ENCODE results near the gene TTLL10.

Gene TTLL10

DNA sequence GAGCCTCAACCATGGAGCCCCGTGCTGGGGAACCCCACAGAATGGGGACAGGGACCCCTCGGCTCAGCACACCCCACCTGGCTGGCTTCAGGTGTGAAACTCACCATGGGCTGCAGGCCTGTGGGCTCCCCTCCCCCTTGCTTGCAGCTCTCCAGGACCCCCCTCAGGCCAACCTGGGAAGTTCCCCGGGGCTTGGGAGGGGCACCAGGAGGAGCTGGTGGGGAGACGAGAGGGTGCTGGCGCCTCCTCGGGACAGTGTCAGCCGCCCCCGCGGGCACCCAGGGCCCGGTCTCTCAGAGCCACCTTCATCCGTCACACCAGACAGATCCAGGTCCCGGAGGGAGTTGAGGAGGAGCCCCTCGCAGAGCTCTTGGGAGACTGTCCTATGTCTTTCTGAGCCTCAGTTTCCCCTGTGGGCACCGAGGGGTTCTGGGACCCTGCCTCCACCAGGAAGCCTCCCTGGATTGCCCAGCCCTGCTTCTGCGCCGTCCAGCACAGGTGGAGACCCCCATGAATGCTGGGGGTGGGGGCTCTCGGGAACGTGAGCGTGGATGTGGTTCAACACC is 33.4 kb downstream of the TTLL10 start:
- Histone ChIP-seq H3K4me1 (ENCODE audit: insufficient read depth, low read length) (no peaks in the 10 kb centered on the region), H3K36me3 (ENCODE audit: insufficient read depth, low read depth, low read length) (no peaks in the 10 kb centered on the region), H3K9ac (ENCODE audit: low read depth, low read length) (no peak overlapping the region), H3K4me3 (ENCODE audit: low read length) (peak overlapping the region; percentile 53; the same call in 1 of the 2 replicates), H3K27ac (ENCODE audit: low read length) (no peak overlapping the region), H3K9me3 (ENCODE audit: insufficient read depth, low read depth, low read length) (no peaks in the 10 kb centered on the region), H3K27me3 (ENCODE audit: insufficient read depth, low read length) (peaks cover 30% of the 10 kb centered on the region)

DNA sequence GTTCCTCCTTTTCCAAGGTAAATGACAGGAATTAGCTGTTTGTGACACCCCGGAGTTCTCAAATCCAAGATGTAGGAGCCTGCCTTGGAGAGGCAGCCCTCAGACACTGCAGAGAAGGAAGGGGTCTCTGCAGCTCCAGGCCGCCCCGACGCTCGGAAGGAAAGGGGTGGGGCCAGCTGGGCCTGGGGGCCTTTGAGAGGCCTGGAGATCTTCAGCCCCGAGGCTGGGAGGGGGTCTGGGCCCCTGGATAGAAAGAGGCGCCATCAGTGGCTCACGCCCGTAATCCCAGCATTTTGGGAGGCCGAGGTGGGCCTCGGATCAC is 33.9 kb downstream of the TTLL10 start:
- Histone ChIP-seq H3K27ac (ENCODE audit: low read length) (no peak overlapping the region), H3K36me3 (ENCODE audit: insufficient read depth, low read depth, low read length) (no peaks in the 10 kb centered on the region), H3K27me3 (ENCODE audit: insufficient read depth, low read length) (peaks cover 30% of the 10 kb centered on the region), H3K9me3 (ENCODE audit: insufficient read depth, low read depth, low read length) (no peaks in the 10 kb centered on the region), H3K9ac (ENCODE audit: low read depth, low read length) (no peak overlapping the region), H3K4me1 (ENCODE audit: insufficient read depth, low read length) (no peaks in the 10 kb centered on the region), H3K4me3 (ENCODE audit: low read length) (no peak overlapping the region)

DNA sequence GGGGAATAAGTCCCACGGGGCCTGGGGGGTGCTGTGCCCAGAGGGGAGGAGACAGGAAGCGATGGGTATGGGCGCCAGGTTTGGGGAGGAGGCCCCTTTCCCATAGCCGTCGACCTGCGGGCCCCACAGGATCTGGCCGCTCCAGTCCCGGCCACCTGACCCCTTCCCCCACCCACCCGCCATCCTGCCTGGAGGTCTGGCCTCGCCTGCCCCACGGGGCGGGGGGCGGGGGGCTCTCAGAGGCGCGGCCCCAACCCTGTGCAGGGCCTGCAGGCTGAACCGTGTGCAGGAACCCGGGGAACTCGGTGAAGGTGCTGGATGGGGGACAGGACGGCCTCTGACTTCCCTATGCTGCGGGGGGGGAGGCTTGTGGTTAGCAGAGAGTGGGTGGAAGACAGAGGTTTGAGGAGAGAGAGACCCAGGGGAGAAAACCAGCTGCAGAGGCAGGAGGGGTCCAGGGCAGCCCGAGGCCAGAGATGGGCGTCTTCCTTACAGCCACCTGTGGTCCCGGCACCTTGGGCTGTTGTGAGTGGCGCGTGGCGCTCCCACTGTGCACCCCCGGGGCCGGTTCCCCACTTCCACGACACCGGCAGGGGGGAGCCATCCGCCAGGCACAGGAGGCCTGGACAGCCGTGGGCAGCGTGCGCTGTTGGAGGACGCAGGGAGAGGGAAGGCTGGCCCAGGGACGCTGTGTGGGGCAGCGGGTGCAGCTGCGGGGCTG is 35.2 kb downstream of the TTLL10 start:
- no peak overlapping the region for H3K4me3 ChIP-seq (ENCODE audit: low read length)
- H3K9me3 ChIP-seq (ENCODE audit: insufficient read depth, low read depth, low read length): no peaks in the 10 kb centered on the region
- H3K36me3 ChIP-seq (ENCODE audit: insufficient read depth, low read depth, low read length): no peaks in the 10 kb centered on the region
- no peaks in the 10 kb centered on the region for H3K4me1 ChIP-seq (ENCODE audit: insufficient read depth, low read length)
- H3K27ac ChIP-seq (ENCODE audit: low read length): no peak overlapping the region
- H3K27me3 ChIP-seq (ENCODE audit: insufficient read depth, low read length): peaks cover 30% of the 10 kb centered on the region
- H3K9ac ChIP-seq (ENCODE audit: low read depth, low read length): no peak overlapping the region

DNA sequence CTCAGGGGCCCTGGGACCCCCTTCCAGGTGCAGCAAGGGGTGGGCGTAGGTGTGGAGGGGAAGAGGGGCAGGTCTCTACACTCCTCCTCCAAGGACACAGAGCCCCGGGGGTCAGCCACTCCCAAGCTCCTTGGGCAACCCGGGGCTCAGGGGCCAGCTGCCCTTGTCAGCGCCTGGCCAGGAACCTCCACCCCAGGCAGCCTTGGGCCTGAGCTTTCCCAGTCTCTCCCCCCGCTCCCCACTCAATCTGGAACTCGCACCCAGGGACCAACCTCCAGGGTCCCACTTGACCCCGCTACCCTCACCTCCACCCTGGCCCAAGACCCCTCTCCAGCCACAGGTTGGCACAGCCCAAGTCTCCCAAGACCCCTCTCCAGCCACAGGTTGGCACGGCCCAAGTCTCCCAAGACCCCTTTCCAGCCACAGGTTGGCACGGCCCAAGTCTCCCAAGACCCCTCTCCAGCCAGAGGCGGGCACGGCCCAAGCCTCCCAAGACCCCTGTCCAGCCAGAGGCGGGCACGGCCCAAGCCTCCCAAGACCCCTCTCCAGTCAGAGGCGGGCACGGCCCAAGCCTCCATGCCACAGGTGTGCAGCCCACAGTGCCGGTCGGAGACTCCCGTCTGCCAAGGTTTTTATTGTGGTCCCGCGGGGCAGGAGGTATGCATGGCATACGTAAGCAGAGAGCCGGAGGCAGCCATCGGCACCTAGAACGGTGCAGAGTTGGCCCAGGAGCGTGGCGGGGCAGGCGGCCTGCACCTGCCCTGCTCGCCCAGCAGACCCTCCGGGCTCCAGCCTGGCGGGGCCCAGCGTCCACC is 37.3 kb downstream of the TTLL10 start:
- peaks cover 17% of the 10 kb centered on the region for H3K27me3 ChIP-seq (ENCODE audit: insufficient read depth, low read length)
- H3K36me3 ChIP-seq (ENCODE audit: insufficient read depth, low read depth, low read length): no peaks in the 10 kb centered on the region
- H3K9me3 ChIP-seq (ENCODE audit: insufficient read depth, low read depth, low read length): no peaks in the 10 kb centered on the region
- H3K4me1 ChIP-seq (ENCODE audit: insufficient read depth, low read length): no peaks in the 10 kb centered on the region
- no peak overlapping the region for H3K27ac ChIP-seq (ENCODE audit: low read length)
- no peak overlapping the region for H3K4me3 ChIP-seq (ENCODE audit: low read length)
- H3K9ac ChIP-seq (ENCODE audit: low read depth, low read length): no peak overlapping the region

DNA sequence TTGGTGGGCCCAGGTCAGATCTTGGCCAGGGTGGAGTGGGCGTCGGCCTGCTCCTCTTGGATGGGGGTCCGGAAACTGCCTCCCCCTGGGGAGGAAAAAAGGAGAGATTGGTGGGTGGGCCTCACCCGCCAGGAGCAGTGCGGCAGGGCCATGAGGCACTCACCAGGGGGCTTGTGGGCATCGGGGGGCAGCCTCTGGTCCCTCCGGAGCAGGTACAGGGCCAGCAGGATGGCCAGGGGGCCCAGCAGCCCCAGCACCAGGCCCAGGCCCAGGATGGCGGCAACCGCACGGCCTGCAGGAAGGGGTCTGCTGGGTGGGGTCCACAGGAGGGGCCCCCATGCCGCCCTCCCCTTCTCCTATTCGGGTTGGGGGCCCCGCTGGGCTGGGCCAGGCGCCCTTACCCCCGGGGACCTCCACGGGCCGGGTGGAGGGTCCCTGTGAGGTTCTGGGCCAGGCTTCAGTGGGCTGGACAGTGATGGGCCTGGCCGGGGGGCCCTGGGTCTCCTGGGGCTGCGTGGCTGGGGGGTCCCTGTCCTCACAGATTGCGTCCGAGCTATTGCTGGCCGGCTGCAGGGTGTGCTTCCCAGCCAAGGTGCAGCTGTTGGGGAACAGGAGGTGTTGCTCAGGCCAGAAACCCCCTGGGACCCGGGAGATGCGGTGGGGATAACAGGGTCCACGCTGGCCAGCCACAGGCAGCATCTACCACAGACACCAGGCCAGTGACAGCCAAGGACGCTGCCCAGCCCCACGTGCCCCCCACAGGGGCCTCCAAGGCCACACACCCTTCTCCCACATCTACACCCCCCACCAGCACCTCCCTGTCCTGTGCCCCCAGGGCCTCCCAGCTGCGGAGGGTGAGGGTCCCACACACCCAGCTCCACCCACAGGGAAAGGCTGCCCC is 38.1 kb downstream of the TTLL10 start:
- Histone ChIP-seq H3K27ac (ENCODE audit: low read length) (no peak overlapping the region), H3K9me3 (ENCODE audit: insufficient read depth, low read depth, low read length) (no peaks in the 10 kb centered on the region), H3K4me1 (ENCODE audit: insufficient read depth, low read length) (no peaks in the 10 kb centered on the region), H3K27me3 (ENCODE audit: insufficient read depth, low read length) (peaks cover 8% of the 10 kb centered on the region), H3K9ac (ENCODE audit: low read depth, low read length) (no peak overlapping the region), H3K36me3 (ENCODE audit: insufficient read depth, low read depth, low read length) (no peaks in the 10 kb centered on the region), H3K4me3 (ENCODE audit: low read length) (no peak overlapping the region)

DNA sequence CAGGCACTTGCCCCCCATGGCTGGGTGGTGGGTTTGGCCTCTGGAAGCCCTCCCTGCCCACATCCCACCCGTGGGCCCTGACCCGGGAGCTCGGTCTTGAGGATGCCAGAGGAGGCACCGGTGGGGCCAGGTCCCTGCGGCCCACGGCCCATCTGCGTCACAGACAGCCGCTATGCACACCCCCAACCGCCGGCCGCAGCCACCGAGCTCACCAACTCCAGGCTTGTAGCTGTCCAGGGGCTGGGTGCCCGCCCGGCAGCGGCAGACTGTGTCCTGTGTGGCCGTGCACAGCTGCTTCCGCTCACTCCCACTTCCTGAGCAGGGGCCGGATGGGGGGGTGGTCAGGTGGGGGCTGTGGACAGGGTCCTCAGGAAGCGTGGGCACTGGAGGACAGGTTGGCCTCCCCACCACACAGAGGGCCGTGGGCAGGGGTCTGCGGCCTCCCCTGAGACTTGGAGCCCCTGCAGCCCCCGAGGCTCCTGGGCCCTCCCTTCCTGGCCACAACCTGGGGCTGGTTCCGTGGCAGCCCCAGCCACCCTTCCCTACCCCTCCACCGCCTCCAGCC is 39.2 kb downstream of the TTLL10 start:
- Histone ChIP-seq H3K27me3 (ENCODE audit: insufficient read depth, low read length) (no peaks in the 10 kb centered on the region), H3K4me3 (ENCODE audit: low read length) (no peak overlapping the region), H3K9ac (ENCODE audit: low read depth, low read length) (no peak overlapping the region), H3K4me1 (ENCODE audit: insufficient read depth, low read length) (no peaks in the 10 kb centered on the region), H3K36me3 (ENCODE audit: insufficient read depth, low read depth, low read length) (peaks cover 3% of the 10 kb centered on the region; the same call in 1 of the 2 replicates), H3K27ac (ENCODE audit: low read length) (no peak overlapping the region), H3K9me3 (ENCODE audit: insufficient read depth, low read depth, low read length) (no peaks in the 10 kb centered on the region)

DNA sequence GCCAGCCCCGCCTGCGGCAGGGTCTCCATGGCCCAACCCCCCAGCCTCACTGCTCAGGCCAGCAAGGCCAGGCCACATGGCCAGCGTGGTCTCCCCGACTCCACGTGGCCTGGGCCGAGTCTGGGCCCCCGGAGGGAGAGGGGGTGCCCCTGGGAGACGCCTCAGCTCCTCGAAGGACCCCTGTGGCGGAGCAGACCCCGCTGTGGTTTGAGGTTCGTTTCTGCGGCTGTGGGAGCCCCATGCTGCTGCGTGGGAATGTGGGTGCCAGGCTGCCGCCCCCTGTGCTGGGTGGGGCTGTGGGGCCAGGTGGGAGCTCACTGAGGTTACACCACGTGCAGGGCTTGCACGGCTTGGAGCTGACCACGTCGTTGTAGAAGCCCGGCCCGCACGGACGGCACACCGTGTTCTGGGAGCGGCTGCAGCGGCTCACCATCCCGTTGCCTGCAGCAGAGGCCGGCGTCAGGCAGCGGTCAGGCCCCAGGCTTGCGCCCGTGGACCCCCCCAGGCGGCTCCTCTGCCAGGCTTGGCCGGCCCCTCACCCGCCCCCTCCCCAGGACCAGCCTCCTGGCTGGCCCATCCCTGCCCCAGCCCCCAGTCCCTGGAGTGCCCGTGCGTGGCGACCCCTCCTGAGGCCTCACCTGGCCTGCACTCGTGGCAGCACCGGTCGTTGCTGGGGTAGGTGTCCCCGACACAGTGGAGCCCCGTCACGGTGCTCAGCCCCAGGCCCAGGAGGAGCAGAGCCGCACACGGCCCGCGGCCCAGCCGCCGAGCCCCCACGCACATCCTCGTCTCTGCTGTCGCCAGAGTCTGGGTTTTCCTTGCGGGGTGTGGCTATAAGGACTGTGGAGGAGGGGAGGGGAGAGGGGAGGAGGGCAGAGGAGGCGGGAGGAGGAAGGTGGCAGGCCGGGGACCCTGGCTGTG is 39.9 kb downstream of the TTLL10 start, which contains the start of gene TNFRSF4:
Gene TNFRSF4 (minus strand): TSS at position 809 of the 921 bp plus-strand sequence. CDS start 26 bp downstream, at position 783.
- Histone ChIP-seq H3K9me3 (ENCODE audit: insufficient read depth, low read depth, low read length) (no peaks in the 10 kb centered on the region), H3K27ac (ENCODE audit: low read length) (no peak within 1 kb of the TSS), H3K4me1 (ENCODE audit: insufficient read depth, low read length) (no peaks in the 10 kb centered on the region), H3K27me3 (ENCODE audit: insufficient read depth, low read length) (no peaks in the 10 kb centered on the region), H3K36me3 (ENCODE audit: insufficient read depth, low read depth, low read length) (peaks cover 10% of the 10 kb centered on the region), H3K4me3 (ENCODE audit: low read length) (no peak within 1 kb of the TSS), H3K9ac (ENCODE audit: low read depth, low read length) (no peak within 1 kb of the TSS)

DNA sequence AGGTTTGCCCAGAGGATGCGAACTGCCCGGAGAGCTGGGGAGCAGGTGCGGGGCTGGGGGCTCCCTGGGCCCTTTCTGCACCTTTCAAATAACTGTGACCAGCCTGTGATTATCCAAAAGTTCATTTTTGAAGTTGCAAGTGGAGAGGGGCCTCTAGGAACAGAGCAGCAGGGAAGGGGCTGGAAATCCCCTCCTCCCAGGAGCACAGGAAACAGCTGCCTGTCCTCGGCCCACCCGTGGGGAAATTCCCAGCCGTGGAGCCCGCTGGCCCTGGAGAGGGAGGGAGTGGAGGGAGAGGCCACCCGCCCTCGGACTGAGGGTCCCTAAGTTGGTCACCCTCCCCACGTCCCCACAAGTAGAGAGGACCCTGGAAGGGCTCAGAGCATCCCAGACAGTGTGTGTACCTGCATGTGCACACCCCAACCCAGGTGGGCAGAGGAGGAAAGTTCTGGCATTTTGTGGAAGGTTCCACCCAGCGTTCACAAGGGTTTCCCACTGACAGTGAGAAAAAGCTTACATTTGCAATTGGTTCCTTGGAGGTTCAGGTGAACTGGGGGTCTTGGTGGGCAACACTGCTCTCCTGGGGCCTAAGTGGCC is 41.5 kb downstream of the TTLL10 start:
- Histone ChIP-seq H3K4me1 (ENCODE audit: insufficient read depth, low read length) (no peaks in the 10 kb centered on the region), H3K4me3 (ENCODE audit: low read length) (no peak overlapping the region), H3K9me3 (ENCODE audit: insufficient read depth, low read depth, low read length) (no peaks in the 10 kb centered on the region), H3K9ac (ENCODE audit: low read depth, low read length) (no peak overlapping the region), H3K36me3 (ENCODE audit: insufficient read depth, low read depth, low read length) (peaks cover 13% of the 10 kb centered on the region), H3K27ac (ENCODE audit: low read length) (no peak overlapping the region), H3K27me3 (ENCODE audit: insufficient read depth, low read length) (no peaks in the 10 kb centered on the region)

DNA sequence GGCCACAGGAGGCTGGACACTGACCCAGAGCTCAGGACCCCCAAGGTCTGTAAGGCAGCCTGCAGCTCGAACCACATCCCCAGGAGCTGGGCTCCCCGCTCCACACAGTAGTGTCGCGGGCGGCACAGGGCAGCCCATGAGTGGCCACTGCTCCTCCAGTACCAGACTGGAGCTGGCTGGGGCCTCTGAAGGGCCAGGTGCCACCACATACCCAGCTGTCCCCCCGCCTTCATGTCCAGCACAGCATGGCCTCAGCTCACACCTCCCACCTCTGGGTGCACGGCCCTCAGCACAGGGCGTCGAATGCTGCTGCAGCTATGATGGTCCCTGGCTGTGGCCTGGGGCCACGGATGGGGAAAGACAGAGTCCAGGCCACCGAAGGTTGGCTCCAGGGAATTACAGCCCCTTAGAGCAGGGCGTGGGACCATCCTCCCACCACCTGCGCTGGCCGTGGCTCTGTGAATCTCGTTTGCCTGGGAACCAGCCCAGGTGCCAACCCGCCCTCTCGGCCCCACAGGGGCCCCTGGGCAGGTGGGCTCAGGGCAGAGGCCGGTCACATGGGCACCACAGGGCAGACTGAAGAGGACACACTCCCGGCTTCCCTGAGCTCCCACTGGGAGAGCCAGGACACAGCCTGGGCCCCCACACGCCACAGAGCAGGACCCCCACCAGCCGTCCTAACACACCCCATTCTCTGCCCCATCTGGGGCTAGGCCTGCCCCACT is 42.4 kb downstream of the TTLL10 start:
- Histone ChIP-seq H3K36me3 (ENCODE audit: insufficient read depth, low read depth, low read length) (peaks cover 20% of the 10 kb centered on the region), H3K9me3 (ENCODE audit: insufficient read depth, low read depth, low read length) (no peaks in the 10 kb centered on the region)

More for the DNA sequence above, 42.4 kb downstream of the TTLL10 start:
- Histone ChIP-seq H3K27ac (ENCODE audit: low read length) (no peak overlapping the region), H3K9ac (ENCODE audit: low read depth, low read length) (no peak overlapping the region), H3K27me3 (ENCODE audit: insufficient read depth, low read length) (no peaks in the 10 kb centered on the region), H3K4me1 (ENCODE audit: insufficient read depth, low read length) (no peaks in the 10 kb centered on the region), H3K4me3 (ENCODE audit: low read length) (no peak overlapping the region)

All from iPS-20b (cell line).